SK-N-MC (cell line): ENCODE measurements around the gene NPIPB8.
"Not testable (repeated sequence)": the region's sequence is repeated elsewhere in the genome, so short reads cannot be mapped to it uniquely, and the experiment has no call there.

Experiments
- EZH2 ChIP-seq: fragments of 200-600 bp; sonication (generic); IDR thresholded peaks from one replicate; pipeline ENCODE4 v1.6.1; 2017; ENCODE audit warnings: antibody characterized with exemption
- FOXP2 ChIP-seq: optimal IDR thresholded peaks from 2 replicates; pipeline ENCODE3; 2011; ENCODE audit warnings: mild to moderate bottlenecking, moderate library complexity; ENCODE audit not compliant: insufficient read depth; ENCODE audit errors: extremely low read length, control extremely low read depth

DNA sequence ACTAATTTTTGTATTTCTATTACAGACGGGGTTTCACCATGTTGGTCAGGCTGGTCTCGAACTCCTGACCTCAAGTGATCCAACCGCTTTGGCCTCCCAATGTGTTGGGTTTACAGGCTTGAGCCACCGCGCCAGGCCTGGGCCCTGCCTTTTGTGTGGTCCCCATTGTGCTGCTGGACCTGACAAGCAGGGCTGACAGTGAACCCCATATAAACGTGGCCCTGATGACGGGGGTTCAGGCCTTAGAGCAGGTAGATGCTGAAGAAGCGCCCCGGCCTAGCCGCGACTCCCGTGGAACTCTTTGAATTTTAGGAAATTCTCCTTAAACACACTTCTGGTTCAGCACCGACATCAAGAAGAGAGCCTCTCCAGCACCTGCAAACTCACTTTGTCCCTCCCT lies 36.3 kb upstream of the NPIPB8 start:
- not testable (repeated sequence) for TF ChIP-seq EZH2, FOXP2
